T47D (cell line): ENCODE measurements around the gene IGBP1.

Experiments used
- DNase-seq, 2 experiments: peaks; one replicate each; pipeline versions ENCODE4 v3.0.0 to v3.0.0-alpha.2; 2011 to 2012; ENCODE audit warnings: low read depth in 1 of 2, low spot score in 1 of 2
- JUND ChIP-seq: IDR thresholded peaks from 2 replicates; pipeline ENCODE4 v1.6.1; 2012; ENCODE audit warnings: low read depth
- in situ Hi-C: cut with HindIII; loops from 2 replicates; pipeline ENCODE4 v1.10.0; 2016; ENCODE audit warnings: low sequenced_read_pairs, low pct_unique_long_range_greater_than_20kb

The IGBP1 gene

DNA sequence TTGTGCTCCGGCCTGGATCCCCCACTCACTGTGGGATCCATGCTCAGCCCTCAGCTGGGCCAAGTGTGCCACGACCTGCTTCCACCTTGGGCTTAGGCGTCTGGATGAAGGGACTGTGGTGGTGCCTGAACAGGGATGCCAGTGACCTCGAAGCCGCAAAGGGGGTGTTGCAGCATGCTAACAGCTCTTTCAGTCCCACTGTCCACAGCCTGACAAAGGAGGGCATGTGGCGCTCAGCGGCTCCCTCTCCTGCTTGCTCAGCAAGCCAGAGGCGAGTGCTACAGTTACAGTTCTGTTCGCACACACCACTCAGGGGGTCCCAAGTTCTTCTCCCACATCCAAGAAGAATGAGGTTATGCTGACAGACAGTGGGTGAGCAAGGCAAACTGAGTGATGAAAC, 5.2 kb upstream of the IGBP1 start:
- in situ Hi-C loops = no loop called here
- no peak for TF ChIP-seq JUND
- no peak for DNase-seq

DNA sequence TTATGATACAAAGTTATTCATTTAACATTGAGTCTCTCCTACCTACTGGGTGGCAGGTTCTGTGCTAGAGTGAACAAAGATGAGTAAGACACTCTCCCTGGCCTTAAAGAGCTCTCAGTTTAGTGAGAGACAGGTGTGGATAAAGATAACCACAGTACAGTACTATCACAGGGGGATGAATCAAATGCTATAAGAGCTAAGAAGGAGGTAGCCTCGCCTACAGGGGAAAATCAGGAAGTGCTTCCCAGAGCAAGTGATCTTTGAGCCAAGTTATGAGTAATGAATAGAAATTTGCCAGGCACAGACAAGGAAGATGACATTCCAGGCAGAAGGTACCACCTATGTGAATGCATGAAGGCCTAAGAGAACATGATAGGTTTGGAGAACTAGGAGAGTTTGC, 3.4 kb upstream of the IGBP1 start:
- TF ChIP-seq JUND = no peak

DNA sequence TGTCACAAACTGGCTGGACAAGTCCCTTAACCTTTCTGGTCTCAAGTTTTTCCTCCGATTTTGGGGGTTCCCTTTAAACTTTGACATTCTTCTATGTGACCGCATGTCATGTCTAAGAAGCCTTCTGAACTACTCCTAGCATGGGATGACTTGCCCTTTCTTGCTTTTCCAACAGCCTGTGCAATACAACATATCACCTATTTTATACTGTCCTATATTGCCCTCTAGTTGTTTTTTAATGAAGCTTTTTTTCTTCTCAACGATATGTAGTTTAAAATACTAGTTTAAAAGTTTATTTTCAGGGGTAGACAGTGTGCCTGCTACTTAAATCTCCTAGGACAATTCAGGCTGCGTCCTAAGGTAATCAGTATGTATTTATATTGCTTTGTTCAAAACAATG, 1.0 kb upstream of the IGBP1 start:
- no peak for TF ChIP-seq JUND

More for the DNA sequence above, 3.4 kb upstream of the IGBP1 start:
- DNase-seq = no peak
- in situ Hi-C loops = no loop called here

DNA sequence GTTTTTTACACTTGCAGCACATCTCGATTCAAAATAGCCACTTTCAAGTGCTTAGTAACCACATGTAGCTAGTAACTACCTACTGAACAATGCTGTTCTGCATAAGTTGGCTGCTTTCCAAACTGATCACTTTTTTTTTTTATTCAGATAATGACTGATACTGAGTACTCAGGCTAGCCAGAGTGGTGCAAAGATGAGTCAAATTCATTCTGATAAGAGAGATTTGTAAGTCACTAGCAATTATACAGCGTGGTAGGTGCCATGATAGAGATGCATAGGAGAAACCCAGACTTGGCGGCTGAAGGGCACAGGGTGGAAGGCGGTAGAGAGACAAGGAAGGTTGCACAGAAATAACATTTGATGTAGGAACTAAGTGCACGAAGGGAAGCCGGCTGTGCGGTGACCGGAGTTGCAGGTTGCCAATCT, 357 bp upstream of the IGBP1 start:
- in situ Hi-C loops = no loop called here
- TF ChIP-seq JUND = no peak
- peak in 1 of 2 experiments; percentile 0 for DNase-seq

More for the DNA sequence above, 1.0 kb upstream of the IGBP1 start:
- in situ Hi-C loops = no loop called here
- DNase-seq = peak in 1 of 2 experiments; percentile 18

DNA sequence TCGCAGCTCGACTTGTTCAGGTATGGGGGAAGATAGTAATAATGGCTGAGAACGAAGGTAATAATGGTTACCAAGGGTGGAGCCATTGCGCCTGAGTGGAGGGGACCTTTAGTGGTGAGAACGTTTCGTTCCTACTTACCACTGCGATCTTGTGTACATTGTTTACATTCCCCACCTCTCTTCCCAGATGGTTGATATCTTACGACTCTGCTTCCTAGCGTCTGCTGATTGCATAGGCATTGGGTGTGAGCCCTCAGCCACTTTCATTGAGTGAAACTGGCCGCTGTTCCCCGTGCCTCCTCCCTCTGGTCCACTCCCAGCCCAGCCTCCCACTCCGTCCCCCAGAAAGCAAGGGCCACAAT, 850 bp downstream of the IGBP1 start:
- TF ChIP-seq JUND = no peak
- DNase-seq = peak in 1 of 2 experiments; percentile 5
- in situ Hi-C loops = no loop called here

DNA sequence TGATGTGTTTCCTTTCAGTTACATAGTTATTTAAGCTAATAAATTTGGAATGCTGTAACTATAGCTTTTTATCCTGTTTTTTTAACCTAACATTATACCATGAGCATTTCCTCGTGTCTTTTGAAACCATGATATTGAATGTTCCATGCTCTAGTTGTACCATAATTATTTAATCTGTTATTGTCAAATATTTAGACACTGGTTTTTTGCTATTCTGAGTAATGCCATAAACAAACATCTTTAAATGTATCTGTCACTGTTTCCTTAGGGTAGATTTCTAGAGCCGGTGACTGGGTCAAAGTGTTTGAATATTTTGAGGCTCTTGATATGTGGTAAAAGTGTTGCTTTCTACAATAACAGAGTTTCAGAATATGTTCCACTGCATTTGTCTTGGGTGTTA, 5.4 kb downstream of the IGBP1 start:
- DNase-seq = no peak
- in situ Hi-C loops = no loop called here
- no peak for TF ChIP-seq JUND

DNA sequence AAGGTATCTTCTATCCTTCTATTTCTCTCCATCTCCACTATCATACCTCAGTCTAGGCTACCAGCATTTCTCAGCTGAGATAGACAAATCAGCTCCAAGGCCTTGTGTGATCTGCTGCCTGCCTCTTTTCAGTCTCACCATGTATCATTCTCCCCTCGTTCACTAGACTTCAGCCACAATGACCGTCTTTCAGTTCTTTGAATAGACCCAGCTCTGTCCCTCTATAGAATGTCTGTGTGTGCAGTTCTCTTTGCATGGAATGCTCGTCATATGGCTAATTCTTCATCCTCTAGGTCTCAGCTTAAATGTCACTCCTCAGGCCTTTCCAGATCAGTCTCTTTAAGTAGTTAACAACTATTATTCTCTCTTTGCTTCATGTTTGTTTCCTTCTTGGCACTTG, 6.5 kb downstream of the IGBP1 start:
- no peak for TF ChIP-seq JUND
- in situ Hi-C loops = no loop called here
- DNase-seq = no peak

DNA sequence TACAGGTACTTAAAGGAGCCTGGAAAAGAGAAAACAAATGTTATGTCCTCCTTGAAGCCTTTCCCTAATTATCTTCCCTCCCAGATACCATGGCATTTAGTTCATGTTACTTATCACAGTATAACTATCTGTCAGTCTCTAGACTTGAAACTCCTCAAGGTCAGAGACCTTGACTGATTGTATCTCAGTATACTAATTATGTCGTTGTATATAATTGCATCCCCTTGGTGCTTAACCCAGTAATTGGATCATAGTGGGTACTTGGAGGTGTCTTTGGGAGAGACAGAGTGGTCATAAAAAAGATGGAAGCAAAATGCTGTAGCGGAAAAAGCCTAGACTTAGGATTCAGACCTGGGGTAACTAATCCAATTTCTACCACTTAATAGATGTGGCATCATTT, 8.1 kb downstream of the IGBP1 start:
- DNase-seq = no peak
- in situ Hi-C loops = no loop called here
- TF ChIP-seq JUND = no peak

DNA sequence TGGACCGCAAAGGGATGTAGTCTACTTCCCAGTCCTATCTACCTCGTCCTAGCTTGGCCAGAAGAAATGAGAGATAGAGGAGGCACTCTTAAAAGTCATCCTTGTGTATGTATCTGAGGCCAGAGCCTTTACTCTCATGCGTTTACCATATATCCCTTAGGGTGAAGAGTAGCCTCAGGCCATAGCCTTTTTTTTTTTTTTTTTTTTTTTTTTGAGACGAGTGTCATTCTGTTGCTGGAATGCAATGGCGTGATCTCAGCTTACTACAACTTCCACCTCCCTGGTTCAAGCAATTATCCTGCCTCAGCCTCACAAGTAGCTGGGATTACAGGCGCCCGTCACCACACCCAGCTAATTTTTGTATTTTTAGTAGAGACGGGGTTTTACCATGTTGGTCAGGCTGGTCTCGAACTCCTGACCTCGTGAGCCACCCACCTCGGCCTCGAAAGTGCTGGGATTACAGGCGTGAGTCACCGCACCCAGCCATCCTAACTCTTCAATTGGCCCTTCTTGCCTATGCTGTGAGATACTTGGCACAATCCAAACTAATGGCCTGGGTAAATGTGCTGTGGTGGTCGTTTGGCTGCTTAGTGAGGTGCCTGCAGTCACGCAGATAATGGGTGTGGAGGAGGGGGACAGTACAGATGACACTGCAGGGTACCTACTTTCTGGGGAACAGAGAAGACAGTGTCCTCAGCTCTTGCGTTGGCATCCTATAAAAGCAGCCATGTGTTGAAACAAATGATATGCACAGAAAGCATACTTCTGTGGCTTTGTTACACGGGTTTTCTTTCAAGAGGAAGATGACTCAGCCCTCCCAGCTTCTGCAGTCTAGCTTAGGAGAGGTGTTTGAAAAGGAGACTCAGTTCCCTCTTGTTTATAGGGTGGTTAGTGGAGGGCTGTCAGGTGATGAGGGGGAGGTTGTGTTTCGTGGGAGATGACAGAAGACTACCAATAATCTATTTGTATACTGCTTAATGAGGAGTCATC, 33.6 kb downstream of the IGBP1 start:
- DNase-seq = no peak
- in situ Hi-C loops = no loop called here
- no peak for TF ChIP-seq JUND

DNA sequence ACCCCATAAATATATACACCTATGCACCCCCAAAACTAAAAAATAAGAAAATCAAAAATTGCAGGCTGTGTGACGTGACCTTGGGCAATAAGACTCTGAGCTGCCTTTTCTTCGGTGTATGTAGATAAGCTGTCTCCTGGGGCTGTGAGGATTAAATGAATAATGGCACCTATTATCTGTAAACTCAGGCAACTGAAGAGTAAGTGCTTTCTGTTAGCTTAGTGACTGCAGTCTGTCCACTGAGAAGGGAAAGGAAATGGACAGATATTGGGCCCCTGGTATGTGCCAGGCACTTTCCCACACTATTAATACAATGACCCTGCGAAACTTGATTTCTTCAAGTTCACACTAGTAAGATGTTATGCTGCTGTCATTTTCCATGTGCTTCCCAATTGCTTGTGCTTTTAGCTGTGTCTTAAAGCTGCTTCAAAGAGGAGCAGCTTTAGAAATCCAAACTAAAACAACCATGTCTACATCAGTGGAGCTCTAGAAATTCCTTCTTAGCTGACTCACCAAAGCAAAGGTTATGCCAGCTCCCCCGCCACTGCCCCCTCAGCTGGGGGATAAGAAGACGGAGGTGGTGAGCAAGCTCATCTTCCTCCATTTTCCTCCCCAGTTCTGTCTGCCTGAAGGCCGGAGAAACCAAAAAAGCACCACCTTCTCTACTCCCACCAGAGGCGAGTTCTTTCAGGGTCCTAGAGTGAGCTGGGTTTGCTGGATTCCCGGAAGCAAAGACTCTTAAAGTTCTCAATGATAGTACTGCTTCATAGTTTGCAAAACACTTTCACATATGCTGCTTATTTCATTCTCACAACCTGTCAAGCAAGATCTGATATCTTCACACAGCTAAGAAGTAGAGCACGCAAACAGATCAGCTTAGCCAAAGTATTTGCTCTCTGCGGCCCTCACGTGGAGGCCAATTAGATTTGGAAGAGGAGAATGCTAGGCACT, 35.3 kb downstream of the IGBP1 start:
- no peak for TF ChIP-seq JUND
- peak in 1 of 2 experiments; percentile 1 for DNase-seq
- in situ Hi-C loops = no loop called here

DNA sequence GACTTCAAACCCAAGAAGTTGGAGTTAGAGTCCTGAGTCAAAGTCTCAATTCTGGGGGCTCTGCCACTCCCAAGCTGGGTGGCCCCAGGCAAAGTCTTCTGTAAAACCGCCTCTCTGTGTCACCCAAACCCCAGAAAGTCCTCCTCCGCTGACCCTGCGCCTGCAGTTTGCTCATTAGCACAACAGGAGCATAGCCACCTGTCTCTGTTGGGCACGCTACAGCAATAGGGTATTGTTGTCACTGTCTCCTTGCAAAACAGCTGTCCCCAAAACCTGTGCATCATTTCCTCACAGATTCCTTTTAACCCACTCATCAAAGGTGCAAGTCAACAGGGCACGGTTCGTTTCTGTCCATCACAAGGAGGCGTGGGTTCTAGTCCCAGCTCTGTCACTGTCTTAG, 36.0 kb downstream of the IGBP1 start:
- no peak for DNase-seq
- in situ Hi-C loops = no loop called here
- no peak for TF ChIP-seq JUND

DNA sequence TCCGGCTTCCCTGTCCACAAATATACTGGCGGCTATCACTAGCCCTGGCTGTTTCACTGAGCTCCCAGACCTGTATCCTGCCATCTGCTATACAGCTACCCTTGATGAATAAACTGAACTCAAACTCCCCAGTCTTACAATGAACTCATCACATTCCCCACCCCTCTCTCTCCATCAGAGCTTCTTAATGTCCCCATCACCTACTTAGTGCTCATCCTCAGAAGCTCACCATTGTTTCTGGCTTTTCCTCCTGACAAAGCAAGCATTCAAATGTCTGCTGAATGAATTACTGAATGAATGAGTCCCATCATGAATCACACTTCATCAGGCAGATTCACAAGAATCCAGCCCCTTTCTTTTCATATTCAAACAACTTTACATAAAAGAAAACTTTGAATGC, 38.4 kb downstream of the IGBP1 start:
- no peak for DNase-seq
- in situ Hi-C loops = no loop called here
- no peak for TF ChIP-seq JUND

DNA sequence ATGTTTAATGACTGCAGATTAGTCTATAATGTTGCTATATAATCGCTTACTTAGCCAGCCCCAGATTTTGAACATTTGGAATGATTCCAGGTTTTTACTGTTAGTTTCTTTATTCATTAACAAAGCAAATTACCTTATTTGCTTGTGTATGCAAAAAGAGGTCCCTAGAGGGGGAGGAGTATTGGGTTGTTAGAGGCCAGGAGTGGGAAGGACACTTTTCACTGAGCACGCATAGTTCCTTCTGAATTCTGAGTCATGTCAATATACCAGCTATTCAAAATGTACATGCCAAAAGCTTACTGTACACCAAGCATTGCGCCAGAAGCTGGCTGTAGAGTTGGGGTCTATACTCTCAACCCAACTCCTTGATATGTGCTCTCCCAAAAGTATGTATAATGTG, 39.0 kb downstream of the IGBP1 start:
- no peak for DNase-seq
- TF ChIP-seq JUND = no peak
- in situ Hi-C loops = no loop called here
